ENCODE results near the gene SH3BP4. TPM values are rescaled to one million over a fixed set of nuclear protein-coding genes. Genes with fewer than 3 reads are reported as not detected.

The SH3BP4 gene
- total and polyA plus RNA-seq, 2 of the 13 experiments (the other 11 are each of a cell fraction or from before 2014, with no cell fraction given) = 34.6 to 99.1 TPM

GRCh38 chr2:235002198-235003095 lies 50.6 kb downstream of the SH3BP4 start (continued):
- TF ChIP-seq E2F5 (CRISPR knock-in tag; conservative IDR thresholded peaks at IDR 0.05) = no peak
- TF ChIP-seq ETV5 (CRISPR knock-in tag; IDR thresholded peaks at IDR 0.05; ENCODE audit: borderline replicate concordance) = peak; percentile 31; the same call in 1 of the 2 replicates
- TF ChIP-seq PATZ1 (CRISPR knock-in tag; IDR thresholded peaks at IDR 0.05) = peak; percentile 40
- 0 out of 2 replicates have a peak, but pooled peaks have one; percentile 29 for TF ChIP-seq ZSCAN25 (CRISPR knock-in tag; IDR thresholded peaks at IDR 0.05)
- peak; percentile 33; the same call in 1 of the 2 replicates for TF ChIP-seq MED1 (CRISPR knock-in tag; IDR thresholded peaks at IDR 0.05)
- no peak for TF ChIP-seq NCOA5 (CRISPR knock-in tag; IDR thresholded peaks at IDR 0.05)
- peak; percentile 69; the same call in 1 of the 2 replicates for TF ChIP-seq SIX1 (CRISPR knock-in tag; IDR thresholded peaks at IDR 0.05; ENCODE audit: borderline replicate concordance)
- TF ChIP-seq SKIL (CRISPR knock-in tag; IDR thresholded peaks at IDR 0.05; ENCODE audit: borderline replicate concordance) = no peak
- TF ChIP-seq ZNF710 (CRISPR knock-in tag; IDR thresholded peaks at IDR 0.05; ENCODE audit: borderline replicate concordance) = no peak
- no peak for TF ChIP-seq KMT2A (CRISPR knock-in tag; IDR thresholded peaks at IDR 0.05)
- no peak for TF ChIP-seq NFYB (CRISPR knock-in tag; IDR thresholded peaks at IDR 0.05)
- no peak for TF ChIP-seq U2AF1 (optimal IDR thresholded peaks at IDR 0.05; ENCODE audit: low read depth, low read length)
- 0 out of 2 replicates have a peak, but pooled peaks have one; percentile 46 for TF ChIP-seq ZNF614 (CRISPR knock-in tag; IDR thresholded peaks at IDR 0.05; ENCODE audit: borderline replicate concordance)
- TF ChIP-seq ZUFSP (CRISPR knock-in tag; IDR thresholded peaks at IDR 0.05; ENCODE audit: borderline replicate concordance) = no peak
- TF ChIP-seq ZNF431 (CRISPR knock-in tag; IDR thresholded peaks at IDR 0.05; ENCODE audit: borderline replicate concordance, low read depth) = no peak
- TF ChIP-seq ZFP91 (CRISPR knock-in tag; IDR thresholded peaks at IDR 0.05; ENCODE audit: borderline replicate concordance) = no peak

Data from HepG2 (cell line).